Measurements from ENCODE around the gene KRTAP10-2. TPM values are rescaled to one million over a fixed set of nuclear protein-coding genes. Genes with fewer than 3 reads are reported as not detected.

KRTAP10-2 gene
- total and polyA plus RNA-seq, 2 of the 4 experiments (the other 2 are of a cell fraction) = not detected

GRCh38 chr21:44531606-44532564, 19.4 kb downstream of the KRTAP10-2 start (continued):
- no peak for TF ChIP-seq RCOR1 (IDR thresholded peaks at IDR 0.05; ENCODE audit: insufficient replicate concordance, low read length)

GRCh38 chr21:44530903-44531605, 20.3 kb downstream of the KRTAP10-2 start:
- Histone ChIP-seq H3K36me3 (ENCODE audit: control insufficient read depth, insufficient read depth, low read length) (no peaks in the 10 kb centered on the region), H3K23ac (ENCODE audit: low read depth, low read length) (no peak overlapping the region), H3K9ac (ENCODE audit: low read depth, low read length) (no peak overlapping the region), H3K56ac (ENCODE audit: extremely low read depth, insufficient read depth, low read length) (no peak overlapping the region), H3K9me1 (ENCODE audit: insufficient read depth, low read length) (no peaks in the 10 kb centered on the region), H4K20me1 (ENCODE audit: insufficient read depth, low read length) (no peaks in the 10 kb centered on the region), H4K5ac (ENCODE audit: low read depth, low read length) (no peak overlapping the region), H3K14ac (replicated peaks; ENCODE audit: low read depth, low read length) (no peak overlapping the region), H3K4me2 (ENCODE audit: low read depth, low read length) (no peak overlapping the region), H2BK120ac (ENCODE audit: low read depth, low read length) (no peak overlapping the region), H3K4me1 (ENCODE audit: control insufficient read depth, insufficient read depth, low read length) (no peaks in the 10 kb centered on the region), H2AK5ac (ENCODE audit: low read depth, low read length) (no peak overlapping the region), H3K9me3 (ENCODE audit: control insufficient read depth, insufficient read depth, low read length) (peaks cover 22% of the 10 kb centered on the region; the same call in 1 of the 2 replicates), H3K4me3 (ENCODE audit: insufficient read depth, low read depth, low read length) (no peak overlapping the region), H2BK15ac (ENCODE audit: low read depth, low read length) (no peak overlapping the region), H3K79me1 (ENCODE audit: low read depth in 1 of 2, low read length in 2 of 2) (no peaks in the 10 kb centered on the region), H2AFZ (replicated peaks; ENCODE audit: low read length, poor library complexity) (no peak overlapping the region), H3K27ac (ENCODE audit: insufficient read depth, low read length) (no peak overlapping the region), H4K8ac (ENCODE audit: low read depth in 2 of 2, low read length in 2 of 2) (no peak overlapping the region), H4K91ac (ENCODE audit: insufficient read depth, low read depth, low read length) (no peak overlapping the region), H2AK9ac (replicated peaks; ENCODE audit: low read depth, low read length, poor library complexity) (no peak overlapping the region), H2BK20ac (ENCODE audit: low read depth, low read length) (no peak overlapping the region), H3K18ac (ENCODE audit: low read depth, low read length) (no peak overlapping the region), H2BK5ac (ENCODE audit: low read depth, low read length, poor library complexity, severe bottlenecking) (no peak overlapping the region), H3K27me3 (ENCODE audit: control insufficient read depth, insufficient read depth, low read length) (0 out of 2 replicates have a peak, but pooled peaks cover 2% of the 10 kb centered on the region), H3K4ac (ENCODE audit: low read depth, low read length) (no peak overlapping the region)
- dilution Hi-C loops (cut with HindIII; ENCODE audit: low sequenced_read_pairs, unreplicated experiment) = no loop called here
- ChIA-PET POLR2A (ENCODE audit: unreplicated experiment) (no interaction called here), CTCF (no interaction called here)
- intact Hi-C loops (cut with micrococcal nuclease) = no loop called here
- BruUV-seq (replicated peaks) = no TSS peak
- 56% methylated on average over 9 of the region's 23 CpGs; no CpG with 5 or more reads in 1 of the 2 experiments for WGBS, 2 experiments (ENCODE audit: extremely low coverage in 2 of 2, insufficient read length in 1 of 2)
- DNase-seq = no peak
- no peak for ATAC-seq (ENCODE audit: low read depth)
- in situ Hi-C loops (cut with MboI; ENCODE audit: low sequenced_read_pairs) = no loop called here
- TF ChIP-seq CTCF (conservative IDR thresholded peaks at IDR 0.05; ENCODE audit: low read depth, low read length) = no peak
- TF ChIP-seq CEBPB (IDR thresholded peaks at IDR 0.05; ENCODE audit: low read depth, low read length) = no peak
- no peak for TF ChIP-seq POLR2A (IDR thresholded peaks at IDR 0.05; ENCODE audit: low read depth, low read length)
- TF ChIP-seq FOS (IDR thresholded peaks at IDR 0.05; ENCODE audit: low read depth, low read length) = no peak
- no peak for TF ChIP-seq RAD21 (IDR thresholded peaks at IDR 0.05; ENCODE audit: low read length)
- TF ChIP-seq RFX5 (IDR thresholded peaks at IDR 0.05; ENCODE audit: low read depth, low read length) = no peak
- no peak for TF ChIP-seq MXI1 (IDR thresholded peaks at IDR 0.05; ENCODE audit: borderline replicate concordance, low read depth, low read length)
- TF ChIP-seq CHD1 (IDR thresholded peaks at IDR 0.05; ENCODE audit: low read depth, low read length) = no peak
- TF ChIP-seq MAZ (IDR thresholded peaks at IDR 0.05; ENCODE audit: borderline replicate concordance, low read depth, low read length) = no peak
- no peak for TF ChIP-seq RCOR1 (IDR thresholded peaks at IDR 0.05; ENCODE audit: insufficient replicate concordance, low read length)
- TF ChIP-seq BHLHE40 (IDR thresholded peaks at IDR 0.05; ENCODE audit: low read depth, low read length) = no peak
- no peak for TF ChIP-seq SMC3 (IDR thresholded peaks at IDR 0.05; ENCODE audit: low read depth, low read length)
- no peak for TF ChIP-seq MAFK (IDR thresholded peaks at IDR 0.05; ENCODE audit: low read depth, low read length)

All from IMR-90 (cell line).